Stimulated activated CD4-positive, alpha-beta T cell treated with anti-CD3 and anti-CD28 coated beads, Interleukin-12 subunit alpha, Interleukin-12 subunit beta, amount 100 ng/mL, for 48 hours (primary cell): Measurements from ENCODE around the gene GRPEL2.
"Not testable (repeated sequence)": the region's sequence is repeated elsewhere in the genome, so short reads cannot be mapped to it uniquely, and the experiment has no call there.

Experiments
- DNase-seq, 3 donors: peaks; one replicate each; pipeline ENCODE4 v3.0.0-alpha.2; 2020; ENCODE audit warnings: low read depth in 2 of 3, low spot score in 1 of 3

The GRPEL2 gene

GRCh38 chr5:149392718-149393117 is 47.4 kb downstream of the GRPEL2 start:
- DNase-seq: no peak

- DNase-seq: not testable (repeated sequence)
Observed at GRCh38 chr5:149394996-149395395, 49.7 kb downstream of the GRPEL2 start.

GRCh38 chr5:149397530-149397929 is 52.2 kb downstream of the GRPEL2 start:
- no peak for DNase-seq

- DNase-seq: not testable (repeated sequence)
Observed at GRCh38 chr5:149398747-149399266, 53.5 kb downstream of the GRPEL2 start.

- DNase-seq: no peak
Observed at GRCh38 chr5:149399775-149400174, 54.5 kb downstream of the GRPEL2 start.

- DNase-seq: no peak
Observed at GRCh38 chr5:149400304-149400703, 55.0 kb downstream of the GRPEL2 start.

- no peak for DNase-seq
Observed at GRCh38 chr5:149401051-149401450, 55.8 kb downstream of the GRPEL2 start.

GRCh38 chr5:149402291-149402690 is 57.0 kb downstream of the GRPEL2 start:
- DNase-seq: no peak
